GM23338 (cell line): ENCODE measurements around the gene PRSS48. TPM values are rescaled to one million over a fixed set of nuclear protein-coding genes. Genes with fewer than 3 reads are reported as not detected.

Source experiments
- ATAC-seq: fragments of 200-7000 bp; cut with Tn5 transposase; 3 replicates; pipeline ENCODE4 v1.9.1; 2020
- DNase-seq: peaks from one replicate; pipeline ENCODE4 v3.0.0-alpha.2; 2015; ENCODE audit warnings: low spot score
- H2AFZ ChIP-seq: fragments of 200-600 bp; sonication (generic); 2 replicates; pipeline ENCODE4 v1.8.0; 2016; ENCODE audit warnings: antibody characterized with exemption, mild to moderate bottlenecking, moderate library complexity
- H3F3A ChIP-seq: fragments of 200-600 bp; sonication (generic); replicated peaks from 2 replicates; pipeline ENCODE4 v1.8.0; 2017; ENCODE audit warnings: antibody characterized with exemption, mixed run types, low read depth
- H3K27ac ChIP-seq: fragments of 200-600 bp; sonication (generic); 2 replicates; pipeline ENCODE4 v1.6.1; 2016; ENCODE audit warnings: low read depth
- H3K27me3 ChIP-seq: fragments of 200-600 bp; sonication (generic); 2 replicates; pipeline ENCODE4 v1.8.0; 2016; ENCODE audit warnings: mild to moderate bottlenecking, mixed run types, moderate library complexity; ENCODE audit not compliant: insufficient read depth
- H3K36me3 ChIP-seq: fragments of 200-600 bp; sonication (generic); 2 replicates; pipeline ENCODE4 v1.8.0; 2016; ENCODE audit warnings: mild to moderate bottlenecking; ENCODE audit not compliant: insufficient read depth
- H3K4me1 ChIP-seq: fragments of 200-600 bp; sonication (generic); 2 replicates; pipeline ENCODE4 v1.8.0; 2016; ENCODE audit warnings: mild to moderate bottlenecking, moderate library complexity; ENCODE audit not compliant: insufficient read depth
- H3K4me2 ChIP-seq: fragments of 200-600 bp; sonication (generic); 2 replicates; pipeline ENCODE4 v1.7.1; 2017; ENCODE audit warnings: mixed run types
- H3K4me3 ChIP-seq: fragments of 200-600 bp; sonication (generic); 2 replicates; pipeline ENCODE4 v1.6.1; 2016; ENCODE audit warnings: mixed run types
- H3K79me2 ChIP-seq: fragments of 200-600 bp; sonication (generic); replicated peaks from 2 replicates; pipeline ENCODE4 v1.8.0; 2017; ENCODE audit warnings: mild to moderate bottlenecking; ENCODE audit not compliant: insufficient read depth
- H3K9me2 ChIP-seq: fragments of 200-600 bp; sonication (generic); 2 replicates; pipeline ENCODE4 v1.8.0; 2017; ENCODE audit not compliant: insufficient read depth
- H4K20me1 ChIP-seq: fragments of 200-600 bp; sonication (generic); replicated peaks from 2 replicates; pipeline ENCODE4 v1.8.0; 2017; ENCODE audit warnings: mild to moderate bottlenecking; ENCODE audit not compliant: insufficient read depth
- H3K27ac Mint-ChIP-seq: 2 replicates; pipeline ENCODE4 v1.8.0; 2020; ENCODE audit warnings: inconsistent platforms, mild to moderate bottlenecking, moderate library complexity, mixed read lengths
- H3K27me3 Mint-ChIP-seq: 3 replicates; pipeline ENCODE4 v1.8.0; 2022; ENCODE audit warnings: low read depth, mild to moderate bottlenecking, moderate library complexity, mixed read lengths, inconsistent platforms; ENCODE audit not compliant: insufficient read depth, poor library complexity
- H3K36me3 Mint-ChIP-seq: 3 replicates; pipeline ENCODE4 v1.8.0; 2021; ENCODE audit warnings: low read depth, mild to moderate bottlenecking, inconsistent platforms, moderate library complexity, mixed read lengths
- H3K4me1 Mint-ChIP-seq: 3 replicates; pipeline ENCODE4 v1.8.0; 2020; ENCODE audit warnings: mild to moderate bottlenecking, inconsistent platforms, mixed read lengths
- H3K4me3 Mint-ChIP-seq: 3 replicates; pipeline ENCODE4 v1.8.0; 2021; ENCODE audit warnings: moderate library complexity, mild to moderate bottlenecking, inconsistent platforms, mixed read lengths
- H3K9me3 Mint-ChIP-seq: 3 replicates; pipeline ENCODE4 v1.8.0; 2020; ENCODE audit warnings: moderate library complexity, mild to moderate bottlenecking, inconsistent platforms, mixed read lengths
- CREB1 ChIP-seq: fragments of 250-450 bp; sonication (Bioruptor Pico); IDR thresholded peaks from 2 replicates; pipeline ENCODE4 v1.5.0; 2020; ENCODE audit warnings: low read depth, mild to moderate bottlenecking, moderate library complexity
- EZH2 ChIP-seq: fragments of 200-600 bp; sonication (generic); IDR thresholded peaks from one replicate; pipeline ENCODE4 v1.8.0; 2017; ENCODE audit warnings: antibody characterized with exemption, mild to moderate bottlenecking, low read depth; ENCODE audit not compliant: unreplicated experiment
- EZH2phosphoT487 ChIP-seq: fragments of 200-600 bp; sonication (generic); IDR thresholded peaks from one replicate; pipeline ENCODE4 v1.8.1; 2018; ENCODE audit warnings: antibody characterized with exemption; ENCODE audit not compliant: unreplicated experiment
- JUNB ChIP-seq: IDR thresholded peaks from one replicate; pipeline ENCODE4 v1.6.1; 2016; ENCODE audit warnings: antibody characterized with exemption; ENCODE audit not compliant: unreplicated experiment
- NANOG ChIP-seq: IDR thresholded peaks from 2 replicates; pipeline ENCODE4 v1.6.1; 2016; ENCODE audit warnings: antibody characterized with exemption, borderline replicate concordance
- POLR2AphosphoS5 ChIP-seq: IDR thresholded peaks from 2 replicates; pipeline ENCODE4 v1.6.1; 2016; ENCODE audit warnings: antibody characterized with exemption, low read depth
- STAT1 ChIP-seq: IDR thresholded peaks from one replicate; pipeline ENCODE4 v1.6.1; 2016; ENCODE audit warnings: antibody characterized with exemption; ENCODE audit not compliant: unreplicated experiment
- ZNF114 ChIP-seq: fragments of 250-450 bp; sonication (Bioruptor Pico); IDR thresholded peaks from 2 replicates; pipeline ENCODE4 v1.5.0; 2020; ENCODE audit warnings: mild to moderate bottlenecking, moderate library complexity
- ZNF331 ChIP-seq: fragments of 250-450 bp; sonication (Bioruptor Pico); IDR thresholded peaks from 2 replicates; pipeline ENCODE4 v1.5.0; 2020; ENCODE audit warnings: low read depth, mild to moderate bottlenecking, moderate library complexity
- polyA plus RNA-seq: library from polyadenylated mRNA; unstranded; fragments of >200 nt; fragmentation: Nextera tagmentation; extraction: Ambion mirVana; gene quantifications from 2 replicates; pipeline ENCODE4 v1.2.1, GENCODE V29; 2016
- total RNA-seq: library from RNA; depleted of rRNA; stranded (reverse); fragments of >200 nt; shearing (Covaris generic); gene quantifications from 2 replicates; pipeline ENCODE4 v1.2.3, GENCODE V29; 2014
- TF ChIP-seq, protein P1 (sequence below): IDR thresholded peaks from 2 replicates; pipeline ENCODE4 v1.6.1; 2016; ENCODE audit warnings: antibody characterized with exemption
- TF ChIP-seq, protein P2 (sequence below): IDR thresholded peaks from one replicate; pipeline ENCODE4 v1.6.1; 2018; ENCODE audit warnings: antibody characterized with exemption; ENCODE audit not compliant: unreplicated experiment
- TF ChIP-seq, protein P3 (sequence below): fragments of 250-450 bp; sonication (Bioruptor Pico); IDR thresholded peaks from 2 replicates; pipeline ENCODE4 v1.5.0; 2020; ENCODE audit warnings: mild to moderate bottlenecking, moderate library complexity

The PRSS48 gene
- total and polyA plus RNA-seq, 2 experiments from 2014 or later: 0.36 TPM; not detected in 1

DNA sequence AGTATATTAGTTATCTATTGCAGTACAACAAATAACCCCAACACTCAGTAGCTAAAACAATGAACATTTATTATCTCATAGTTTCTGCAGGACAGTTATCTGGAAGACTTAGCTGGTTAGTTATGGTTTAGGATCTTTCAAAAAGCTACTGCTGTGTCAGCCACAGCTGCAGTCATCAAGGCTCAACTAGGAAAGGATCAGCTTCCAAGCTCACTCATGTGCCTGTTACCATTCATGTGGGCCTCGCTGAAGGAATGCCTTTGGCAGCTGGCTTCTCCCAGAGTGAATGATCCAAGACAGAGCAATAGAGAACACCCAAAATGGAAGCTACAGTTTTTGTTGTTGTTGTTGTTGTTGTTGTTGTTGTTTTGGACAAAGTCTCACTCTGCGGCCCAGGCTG is 13.5 kb upstream of the PRSS48 start:
- Histone ChIP-seq H4K20me1 (peaks cover 13% of the 10 kb centered on the region), H3K79me2 (peaks cover 81% of the 10 kb centered on the region), H3K4me2 (no peak overlapping the region), H3F3A (no peaks in the 10 kb centered on the region), H3K27ac (no peak overlapping the region), H3K36me3 (no peaks in the 10 kb centered on the region), H3K4me3 (no peak overlapping the region), H2AFZ (no peak overlapping the region), H3K9me2 (no peaks in the 10 kb centered on the region), H3K4me1 (no peaks in the 10 kb centered on the region), H3K27me3 (no peaks in the 10 kb centered on the region)
- Mint-ChIP-seq H3K27ac (no peak overlapping the region), H3K4me3 (no peak overlapping the region), H3K9me3 (no peaks in the 10 kb centered on the region; the same call in 2 of the 3 replicates), H3K4me1 (peaks cover 4% of the 10 kb centered on the region; the same call in 1 of the 3 replicates), H3K36me3 (peaks cover 17% of the 10 kb centered on the region), H3K27me3 (peaks cover 1% of the 10 kb centered on the region)
- TF ChIP-seq EZH2 (no peak), STAT1 (no peak), EZH2phosphoT487 (no peak), POLR2AphosphoS5 (no peak), ZNF114 (CRISPR knock-in tag) (no peak), CREB1 (CRISPR knock-in tag) (no peak), NANOG (no peak), JUNB (no peak), ZNF331 (CRISPR knock-in tag) (no peak)
- TF ChIP-seq, protein P1, sequence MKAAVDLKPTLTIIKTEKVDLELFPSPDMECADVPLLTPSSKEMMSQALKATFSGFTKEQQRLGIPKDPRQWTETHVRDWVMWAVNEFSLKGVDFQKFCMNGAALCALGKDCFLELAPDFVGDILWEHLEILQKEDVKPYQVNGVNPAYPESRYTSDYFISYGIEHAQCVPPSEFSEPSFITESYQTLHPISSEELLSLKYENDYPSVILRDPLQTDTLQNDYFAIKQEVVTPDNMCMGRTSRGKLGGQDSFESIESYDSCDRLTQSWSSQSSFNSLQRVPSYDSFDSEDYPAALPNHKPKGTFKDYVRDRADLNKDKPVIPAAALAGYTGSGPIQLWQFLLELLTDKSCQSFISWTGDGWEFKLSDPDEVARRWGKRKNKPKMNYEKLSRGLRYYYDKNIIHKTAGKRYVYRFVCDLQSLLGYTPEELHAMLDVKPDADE: no peak
- TF ChIP-seq, protein P2, sequence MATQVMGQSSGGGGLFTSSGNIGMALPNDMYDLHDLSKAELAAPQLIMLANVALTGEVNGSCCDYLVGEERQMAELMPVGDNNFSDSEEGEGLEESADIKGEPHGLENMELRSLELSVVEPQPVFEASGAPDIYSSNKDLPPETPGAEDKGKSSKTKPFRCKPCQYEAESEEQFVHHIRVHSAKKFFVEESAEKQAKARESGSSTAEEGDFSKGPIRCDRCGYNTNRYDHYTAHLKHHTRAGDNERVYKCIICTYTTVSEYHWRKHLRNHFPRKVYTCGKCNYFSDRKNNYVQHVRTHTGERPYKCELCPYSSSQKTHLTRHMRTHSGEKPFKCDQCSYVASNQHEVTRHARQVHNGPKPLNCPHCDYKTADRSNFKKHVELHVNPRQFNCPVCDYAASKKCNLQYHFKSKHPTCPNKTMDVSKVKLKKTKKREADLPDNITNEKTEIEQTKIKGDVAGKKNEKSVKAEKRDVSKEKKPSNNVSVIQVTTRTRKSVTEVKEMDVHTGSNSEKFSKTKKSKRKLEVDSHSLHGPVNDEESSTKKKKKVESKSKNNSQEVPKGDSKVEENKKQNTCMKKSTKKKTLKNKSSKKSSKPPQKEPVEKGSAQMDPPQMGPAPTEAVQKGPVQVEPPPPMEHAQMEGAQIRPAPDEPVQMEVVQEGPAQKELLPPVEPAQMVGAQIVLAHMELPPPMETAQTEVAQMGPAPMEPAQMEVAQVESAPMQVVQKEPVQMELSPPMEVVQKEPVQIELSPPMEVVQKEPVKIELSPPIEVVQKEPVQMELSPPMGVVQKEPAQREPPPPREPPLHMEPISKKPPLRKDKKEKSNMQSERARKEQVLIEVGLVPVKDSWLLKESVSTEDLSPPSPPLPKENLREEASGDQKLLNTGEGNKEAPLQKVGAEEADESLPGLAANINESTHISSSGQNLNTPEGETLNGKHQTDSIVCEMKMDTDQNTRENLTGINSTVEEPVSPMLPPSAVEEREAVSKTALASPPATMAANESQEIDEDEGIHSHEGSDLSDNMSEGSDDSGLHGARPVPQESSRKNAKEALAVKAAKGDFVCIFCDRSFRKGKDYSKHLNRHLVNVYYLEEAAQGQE: no peak
- TF ChIP-seq, protein P3, sequence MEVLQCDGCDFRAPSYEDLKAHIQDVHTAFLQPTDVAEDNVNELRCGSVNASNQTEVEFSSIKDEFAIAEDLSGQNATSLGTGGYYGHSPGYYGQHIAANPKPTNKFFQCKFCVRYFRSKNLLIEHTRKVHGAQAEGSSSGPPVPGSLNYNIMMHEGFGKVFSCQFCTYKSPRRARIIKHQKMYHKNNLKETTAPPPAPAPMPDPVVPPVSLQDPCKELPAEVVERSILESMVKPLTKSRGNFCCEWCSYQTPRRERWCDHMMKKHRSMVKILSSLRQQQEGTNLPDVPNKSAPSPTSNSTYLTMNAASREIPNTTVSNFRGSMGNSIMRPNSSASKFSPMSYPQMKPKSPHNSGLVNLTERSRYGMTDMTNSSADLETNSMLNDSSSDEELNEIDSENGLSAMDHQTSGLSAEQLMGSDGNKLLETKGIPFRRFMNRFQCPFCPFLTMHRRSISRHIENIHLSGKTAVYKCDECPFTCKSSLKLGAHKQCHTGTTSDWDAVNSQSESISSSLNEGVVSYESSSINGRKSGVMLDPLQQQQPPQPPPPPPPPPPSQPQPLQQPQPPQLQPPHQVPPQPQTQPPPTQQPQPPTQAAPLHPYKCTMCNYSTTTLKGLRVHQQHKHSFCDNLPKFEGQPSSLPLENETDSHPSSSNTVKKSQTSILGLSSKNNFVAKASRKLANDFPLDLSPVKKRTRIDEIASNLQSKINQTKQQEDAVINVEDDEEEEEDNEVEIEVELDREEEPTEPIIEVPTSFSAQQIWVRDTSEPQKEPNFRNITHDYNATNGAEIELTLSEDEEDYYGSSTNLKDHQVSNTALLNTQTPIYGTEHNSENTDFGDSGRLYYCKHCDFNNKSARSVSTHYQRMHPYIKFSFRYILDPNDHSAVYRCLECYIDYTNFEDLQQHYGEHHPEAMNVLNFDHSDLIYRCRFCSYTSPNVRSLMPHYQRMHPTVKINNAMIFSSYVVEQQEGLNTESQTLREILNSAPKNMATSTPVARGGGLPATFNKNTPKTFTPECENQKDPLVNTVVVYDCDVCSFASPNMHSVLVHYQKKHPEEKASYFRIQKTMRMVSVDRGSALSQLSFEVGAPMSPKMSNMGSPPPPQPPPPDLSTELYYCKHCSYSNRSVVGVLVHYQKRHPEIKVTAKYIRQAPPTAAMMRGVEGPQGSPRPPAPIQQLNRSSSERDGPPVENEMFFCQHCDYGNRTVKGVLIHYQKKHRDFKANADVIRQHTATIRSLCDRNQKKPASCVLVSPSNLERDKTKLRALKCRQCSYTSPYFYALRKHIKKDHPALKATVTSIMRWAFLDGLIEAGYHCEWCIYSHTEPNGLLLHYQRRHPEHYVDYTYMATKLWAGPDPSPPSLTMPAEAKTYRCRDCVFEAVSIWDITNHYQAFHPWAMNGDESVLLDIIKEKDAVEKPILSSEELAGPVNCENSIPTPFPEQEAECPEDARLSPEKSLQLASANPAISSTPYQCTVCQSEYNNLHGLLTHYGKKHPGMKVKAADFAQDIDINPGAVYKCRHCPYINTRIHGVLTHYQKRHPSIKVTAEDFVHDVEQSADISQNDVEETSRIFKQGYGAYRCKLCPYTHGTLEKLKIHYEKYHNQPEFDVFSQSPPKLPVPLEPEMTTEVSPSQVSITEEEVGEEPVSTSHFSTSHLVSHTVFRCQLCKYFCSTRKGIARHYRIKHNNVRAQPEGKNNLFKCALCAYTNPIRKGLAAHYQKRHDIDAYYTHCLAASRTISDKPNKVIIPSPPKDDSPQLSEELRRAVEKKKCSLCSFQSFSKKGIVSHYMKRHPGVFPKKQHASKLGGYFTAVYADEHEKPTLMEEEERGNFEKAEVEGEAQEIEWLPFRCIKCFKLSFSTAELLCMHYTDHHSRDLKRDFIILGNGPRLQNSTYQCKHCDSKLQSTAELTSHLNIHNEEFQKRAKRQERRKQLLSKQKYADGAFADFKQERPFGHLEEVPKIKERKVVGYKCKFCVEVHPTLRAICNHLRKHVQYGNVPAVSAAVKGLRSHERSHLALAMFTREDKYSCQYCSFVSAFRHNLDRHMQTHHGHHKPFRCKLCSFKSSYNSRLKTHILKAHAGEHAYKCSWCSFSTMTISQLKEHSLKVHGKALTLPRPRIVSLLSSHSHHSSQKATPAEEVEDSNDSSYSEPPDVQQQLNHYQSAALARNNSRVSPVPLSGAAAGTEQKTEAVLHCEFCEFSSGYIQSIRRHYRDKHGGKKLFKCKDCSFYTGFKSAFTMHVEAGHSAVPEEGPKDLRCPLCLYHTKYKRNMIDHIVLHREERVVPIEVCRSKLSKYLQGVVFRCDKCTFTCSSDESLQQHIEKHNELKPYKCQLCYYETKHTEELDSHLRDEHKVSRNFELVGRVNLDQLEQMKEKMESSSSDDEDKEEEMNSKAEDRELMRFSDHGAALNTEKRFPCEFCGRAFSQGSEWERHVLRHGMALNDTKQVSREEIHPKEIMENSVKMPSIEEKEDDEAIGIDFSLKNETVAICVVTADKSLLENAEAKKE (CRISPR knock-in tag): no peak
- ATAC-seq (no peak), DNase-seq (no peak)
